GM19099 (cell line): ENCODE data around the gene DTNA.

Experiments used
- POLR2A ChIP-seq: IDR thresholded peaks from 3 replicates; pipeline ENCODE4 v1.6.1; 2011; ENCODE audit warnings: low read depth; ENCODE audit not compliant: insufficient read length; ENCODE audit errors: extremely low read depth

Gene DTNA

DNA sequence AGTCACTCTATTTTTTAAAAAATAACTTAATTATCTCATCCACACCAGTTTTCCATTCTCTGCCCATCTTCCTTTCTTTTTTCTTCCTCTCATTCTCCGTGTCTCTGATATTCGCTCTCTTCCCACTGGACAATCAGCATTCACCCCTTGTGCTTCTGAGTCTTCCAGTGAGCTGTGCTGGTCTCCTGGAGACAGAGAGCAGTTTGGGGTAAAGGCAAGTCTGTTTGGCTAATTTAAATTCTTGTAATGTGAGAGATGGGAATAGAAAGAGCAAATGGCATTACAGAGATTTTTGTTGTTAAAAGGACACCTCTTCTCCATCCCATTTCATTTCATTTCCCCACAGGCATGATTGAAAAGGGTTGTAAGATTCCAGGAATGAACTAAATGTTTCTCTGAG, 107.5 kb downstream of the DTNA start:
- TF ChIP-seq POLR2A, result no peak

- no peak for TF ChIP-seq POLR2A
Observed at GRCh38 chr18:34818064-34818463, 108.0 kb downstream of the DTNA start.

DNA sequence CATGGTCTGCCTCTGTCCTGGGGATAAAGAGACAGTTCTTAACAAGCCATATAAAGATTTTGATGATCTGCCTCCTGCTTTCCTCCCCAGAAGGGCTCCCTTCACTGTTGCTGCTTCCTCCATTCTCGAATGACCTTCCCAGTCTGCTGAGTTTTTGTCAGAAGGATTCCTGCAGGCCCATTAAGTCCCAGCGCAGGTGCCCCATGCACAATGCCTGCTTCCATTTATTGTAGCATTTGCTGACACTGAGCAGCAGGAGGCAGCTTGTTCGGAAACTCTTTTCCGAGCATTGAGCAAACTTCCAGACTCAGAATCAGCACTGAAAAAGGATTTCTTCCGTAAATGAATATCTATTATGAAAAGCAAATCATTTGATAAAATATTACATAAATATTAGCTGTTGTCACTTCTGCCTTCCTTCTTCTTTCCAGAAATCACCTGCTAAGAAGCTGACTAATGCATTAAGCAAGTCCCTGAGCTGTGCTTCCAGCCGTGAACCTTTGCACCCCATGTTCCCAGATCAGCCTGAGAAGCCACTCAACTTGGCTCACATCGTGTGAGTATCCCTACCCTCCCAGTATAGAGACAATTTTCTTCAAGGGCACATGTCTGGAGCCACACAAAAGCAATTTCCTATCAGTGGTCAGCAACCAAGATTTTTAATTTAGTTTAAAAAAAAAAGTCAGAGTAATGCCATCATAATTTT, 110.4 kb downstream of the DTNA start:
- TF ChIP-seq POLR2A, result no peak

DNA sequence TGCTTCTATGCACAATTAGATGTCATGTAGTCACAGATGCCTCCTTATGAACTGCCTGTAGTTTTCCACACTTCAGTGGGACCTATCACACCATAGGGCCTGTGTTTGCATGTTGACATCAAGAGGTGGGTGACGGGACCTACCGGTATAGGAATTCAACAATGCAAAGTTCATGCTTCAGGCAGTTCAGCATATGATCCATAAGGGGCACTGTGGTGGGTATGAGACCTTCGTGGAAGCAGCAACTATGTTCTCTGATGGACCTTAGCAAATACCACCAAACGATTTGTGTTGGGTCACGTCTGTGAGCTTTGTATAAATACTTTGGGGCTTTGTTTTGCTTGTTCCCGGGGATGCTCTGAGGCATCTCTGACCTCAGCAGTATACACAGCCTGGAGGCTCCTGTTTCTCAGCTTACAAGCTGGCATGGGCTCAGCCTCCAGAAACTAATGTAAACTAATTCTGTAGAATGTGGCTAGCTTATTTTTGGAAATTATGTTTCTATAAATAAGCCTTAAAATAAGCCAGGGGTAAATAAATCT, 111.6 kb downstream of the DTNA start:
- TF ChIP-seq POLR2A, result no peak

GRCh38 chr18:34828093-34828492, 118.0 kb downstream of the DTNA start:
- TF ChIP-seq POLR2A, result no peak

- no peak for TF ChIP-seq POLR2A
Observed at GRCh38 chr18:34834897-34835296, 124.8 kb downstream of the DTNA start.

DNA sequence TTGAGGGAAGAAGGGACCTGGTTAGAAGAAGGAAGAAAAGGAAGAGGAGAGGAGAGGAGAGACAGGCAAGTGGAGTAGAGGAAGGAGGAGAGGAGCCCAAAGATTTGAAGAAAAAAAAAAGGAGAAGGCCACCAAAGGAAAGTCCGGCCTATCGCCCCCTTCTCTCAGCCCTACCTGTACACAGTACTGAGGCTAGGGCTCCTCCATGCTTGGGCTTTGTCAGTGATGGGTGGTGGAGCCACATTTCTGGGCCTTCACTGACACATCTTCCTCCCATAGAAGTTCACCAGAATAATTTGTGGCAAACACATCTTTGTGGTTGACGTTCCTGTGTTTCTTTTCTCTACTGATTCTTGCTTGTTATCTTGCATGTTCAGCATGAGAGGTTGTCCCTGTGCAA, 125.4 kb downstream of the DTNA start:
- TF ChIP-seq POLR2A, result no peak

GRCh38 chr18:34837769-34838272, 127.7 kb downstream of the DTNA start:
- no peak for TF ChIP-seq POLR2A

DNA sequence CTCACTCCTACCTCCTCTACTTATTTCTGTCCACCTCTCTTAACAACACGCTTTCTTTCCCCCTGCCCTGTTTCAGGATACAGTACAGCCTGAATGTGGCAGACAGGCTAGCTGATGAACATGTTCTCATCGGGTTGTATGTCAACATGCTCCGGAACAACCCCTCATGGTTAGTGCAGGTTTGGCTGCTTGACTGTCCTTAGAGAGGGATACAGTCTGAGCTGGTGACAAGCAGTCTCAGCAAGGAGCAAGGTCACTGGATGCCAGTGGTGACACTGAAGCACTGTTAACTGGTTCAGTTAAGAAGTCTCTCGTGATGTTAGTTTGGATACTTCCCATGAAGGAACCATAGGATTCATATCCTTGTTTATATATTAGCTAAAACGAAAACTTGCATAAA, 128.6 kb downstream of the DTNA start:
- TF ChIP-seq POLR2A, result no peak

- no peak for TF ChIP-seq POLR2A
Observed at GRCh38 chr18:34840256-34840826, 130.2 kb downstream of the DTNA start.

GRCh38 chr18:34841891-34842290, 131.8 kb downstream of the DTNA start:
- TF ChIP-seq POLR2A, result no peak

GRCh38 chr18:34844072-34844471, 134.0 kb downstream of the DTNA start:
- TF ChIP-seq POLR2A, result no peak

DNA sequence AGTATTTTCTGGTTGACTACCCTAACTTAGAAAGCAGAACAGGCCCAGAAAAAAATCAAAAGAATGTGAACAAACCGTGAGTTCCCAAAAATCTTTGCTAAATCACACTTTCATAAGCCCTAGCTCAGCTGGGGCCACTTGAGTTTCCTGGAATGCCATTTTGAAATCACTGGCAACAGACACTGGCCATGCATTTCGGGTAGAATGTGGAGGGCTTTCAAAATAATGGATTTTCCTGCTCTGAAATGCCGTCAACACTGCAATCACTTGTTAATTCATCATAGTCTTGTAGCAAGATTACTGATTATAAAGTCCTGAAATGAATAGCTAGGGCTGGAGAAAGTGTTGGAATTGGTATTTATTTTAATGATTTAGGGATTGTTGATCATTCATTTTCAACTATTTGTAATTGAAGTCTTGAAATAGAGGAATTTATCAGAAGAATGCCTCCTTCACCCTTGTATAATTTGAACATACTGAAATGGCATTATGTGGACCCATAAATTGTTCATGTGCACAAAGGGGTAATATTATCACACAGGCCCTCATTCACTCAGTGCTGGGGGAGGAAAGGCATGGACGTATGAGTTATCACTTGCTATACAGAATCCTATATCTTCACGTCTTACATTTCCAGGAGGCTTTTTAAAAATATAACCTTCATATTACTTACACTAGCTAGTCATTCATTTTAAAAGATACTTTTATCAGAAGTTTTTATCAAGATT, 134.8 kb downstream of the DTNA start:
- TF ChIP-seq POLR2A, result no peak

- no peak for TF ChIP-seq POLR2A
Observed at GRCh38 chr18:34847408-34847807, 137.3 kb downstream of the DTNA start.

- TF ChIP-seq POLR2A, result no peak
Observed at GRCh38 chr18:34848156-34848555, 138.1 kb downstream of the DTNA start.

GRCh38 chr18:34848695-34849094, 138.6 kb downstream of the DTNA start:
- no peak for TF ChIP-seq POLR2A
